ENCODE data around the gene ERBB4. TPM values are rescaled to one million over a fixed set of nuclear protein-coding genes. Genes with fewer than 3 reads are reported as not detected.

Gene ERBB4
- total RNA-seq, 2 experiments from 2014 or later, result not detected

- H3K4me1 Mint-ChIP-seq (ENCODE audit: low read depth), result no peaks in the 10 kb centered on the region
- no peak for TF ChIP-seq CTCF (IDR thresholded peaks at IDR 0.05)
- intact Hi-C loops (cut with DNase I, micrococcal nuclease), result no loop called here
- POLR2A ChIA-PET, result no interaction called here
- no peaks in the 10 kb centered on the region for H3K27me3 Mint-ChIP-seq
- H3K4me3 Mint-ChIP-seq, result no peak overlapping the region
- Histone ChIP-seq H3K9me3 (ENCODE audit: control insufficient read depth in 1 of 2, insufficient read depth in 1 of 2, low read length in 2 of 2) (peaks cover 0 to 4% of the 10 kb centered on the region in 2 experiments), H3K4me1 (ENCODE audit: insufficient read depth, low read length) (no peaks in the 10 kb centered on the region), H3K36me3 (ENCODE audit: insufficient read depth, low read length) (no peaks in the 10 kb centered on the region), H3K27me3 (ENCODE audit: control insufficient read depth in 1 of 2, insufficient read depth in 2 of 2, low read length in 2 of 2) (no peaks in the 10 kb centered on the region), H3K4me3 (ENCODE audit: low read length) (no peak overlapping the region), H3K27ac (ENCODE audit: low read depth in 1 of 2, low read length in 2 of 2) (no peak overlapping the region)
- H3K27ac Mint-ChIP-seq, result no peak overlapping the region
- CTCF ChIA-PET, result no interaction called here
- DNase-seq, result no peak
- H3K9me3 Mint-ChIP-seq, result peaks cover 3% of the 10 kb centered on the region
- no peak for ATAC-seq (ENCODE audit: poor library complexity)
- no peaks in the 10 kb centered on the region for H3K36me3 Mint-ChIP-seq (ENCODE audit: low read depth)
Measured at GRCh38 chr2:211387734-211388133, 1150.9 kb downstream of the ERBB4 start.

DNA sequence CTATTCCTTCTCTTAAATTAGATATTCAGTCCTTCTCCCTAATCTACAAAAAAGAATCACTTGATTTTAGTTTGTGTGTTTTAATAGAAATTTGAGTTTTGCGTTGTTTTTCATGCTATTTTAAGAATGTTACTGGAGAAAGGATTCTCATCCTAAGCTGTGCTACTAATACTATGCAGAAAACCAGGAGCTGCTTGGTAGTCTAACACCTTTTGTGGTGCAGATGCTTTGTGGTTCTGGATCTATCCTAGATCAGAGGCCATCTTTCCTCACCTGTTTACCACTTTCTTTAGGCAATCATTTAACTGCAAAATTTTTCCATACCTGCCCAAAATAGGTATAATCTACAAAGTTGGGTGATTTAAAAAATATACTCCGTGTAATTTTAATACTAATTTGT is 1158.6 kb downstream of the ERBB4 start:
- DNase-seq (no peak), ATAC-seq (ENCODE audit: poor library complexity) (no peak)
- no peaks in the 10 kb centered on the region for H3K4me1 ChIP-seq (ENCODE audit: insufficient read depth, low read length)

DNA sequence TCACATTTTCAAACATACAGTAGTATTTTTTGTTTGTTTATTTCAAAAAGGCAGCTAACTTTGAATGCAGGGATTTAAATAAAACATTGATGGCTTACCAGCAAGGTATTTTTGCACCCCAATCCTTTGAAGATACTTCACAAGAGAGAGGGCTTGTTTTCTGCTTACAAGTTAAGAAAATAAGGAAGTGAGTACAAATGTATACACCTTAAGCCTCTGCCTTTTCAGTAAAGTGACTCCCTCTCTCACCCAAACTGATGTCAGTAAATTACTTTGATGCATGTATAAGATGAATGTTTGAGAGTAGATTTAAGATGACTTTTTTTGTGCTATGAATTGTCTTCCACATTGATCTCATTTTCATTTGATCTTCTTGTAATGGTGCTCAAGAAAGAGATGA is 1162.2 kb downstream of the ERBB4 start:
- POLR2A ChIA-PET, result no interaction called here
- CTCF ChIA-PET, result no interaction called here
- no peaks in the 10 kb centered on the region for H3K27me3 Mint-ChIP-seq
- Histone ChIP-seq H3K27ac (ENCODE audit: low read depth in 1 of 2, low read length in 2 of 2) (no peak overlapping the region), H3K27me3 (ENCODE audit: control insufficient read depth in 1 of 2, insufficient read depth in 2 of 2, low read length in 2 of 2) (peaks cover 0 to 4% of the 10 kb centered on the region in 2 experiments), H3K9me3 (ENCODE audit: control insufficient read depth in 1 of 2, insufficient read depth in 1 of 2, low read length in 2 of 2) (no peaks in the 10 kb centered on the region), H3K4me3 (ENCODE audit: low read length) (no peak overlapping the region), H3K36me3 (ENCODE audit: insufficient read depth, low read length) (no peaks in the 10 kb centered on the region), H3K4me1 (ENCODE audit: insufficient read depth, low read length) (no peaks in the 10 kb centered on the region)
- H3K4me3 Mint-ChIP-seq, result no peak overlapping the region
- no peak for DNase-seq
- intact Hi-C loops (cut with DNase I, micrococcal nuclease), result no loop called here
- H3K36me3 Mint-ChIP-seq (ENCODE audit: low read depth), result no peaks in the 10 kb centered on the region
- H3K9me3 Mint-ChIP-seq, result no peaks in the 10 kb centered on the region
- no peak for ATAC-seq (ENCODE audit: poor library complexity)
- H3K4me1 Mint-ChIP-seq (ENCODE audit: low read depth), result no peaks in the 10 kb centered on the region
- no peak overlapping the region for H3K27ac Mint-ChIP-seq
- TF ChIP-seq CTCF (IDR thresholded peaks at IDR 0.05), result no peak

More for the DNA sequence above, 1158.6 kb downstream of the ERBB4 start:
- intact Hi-C loops (cut with DNase I, micrococcal nuclease), result no loop called here
- H3K4me3 Mint-ChIP-seq, result no peak overlapping the region
- no peaks in the 10 kb centered on the region for H3K27me3 Mint-ChIP-seq
- H3K36me3 Mint-ChIP-seq (ENCODE audit: low read depth), result no peaks in the 10 kb centered on the region
- H3K36me3 ChIP-seq (ENCODE audit: insufficient read depth, low read length), result no peaks in the 10 kb centered on the region
- no peaks in the 10 kb centered on the region for H3K9me3 Mint-ChIP-seq
- no peak for TF ChIP-seq CTCF (IDR thresholded peaks at IDR 0.05)
- H3K27ac ChIP-seq (ENCODE audit: low read depth in 1 of 2, low read length in 2 of 2), result no peak overlapping the region
- H3K4me3 ChIP-seq (ENCODE audit: low read length), result no peak overlapping the region
- H3K9me3 ChIP-seq (ENCODE audit: control insufficient read depth in 1 of 2, insufficient read depth in 1 of 2, low read length in 2 of 2), result no peaks in the 10 kb centered on the region
- ChIA-PET POLR2A (no interaction called here), CTCF (no interaction called here)
- no peak overlapping the region for H3K27ac Mint-ChIP-seq
- no peaks in the 10 kb centered on the region for H3K4me1 Mint-ChIP-seq (ENCODE audit: low read depth)
- H3K27me3 ChIP-seq (ENCODE audit: control insufficient read depth in 1 of 2, insufficient read depth in 2 of 2, low read length in 2 of 2), result peaks cover 0 to 4% of the 10 kb centered on the region in 2 experiments

Measured in CD4-positive, alpha-beta T cell (primary cell).